GM19397 (cell line): ENCODE data around the gene CHERP.

Experiments used
- ATAC-seq: cut with Tn5 transposase; IDR thresholded peaks from one replicate; pipeline ENCODE4 v1.9.1; 2021; ENCODE audit warnings: mild to moderate bottlenecking, moderate library complexity; ENCODE audit not compliant: unreplicated experiment

The CHERP gene

GRCh38 chr19:16542045-16542909, at the start of gene CHERP:
Gene CHERP, minus strand, starts transcription at chr19:16542437. Its CDS starts 59 bp downstream, at chr19:16542378.
- ATAC-seq = peak; percentile 81

- no peak for ATAC-seq
These were observed 48.9 kb upstream of the CHERP start for GRCh38 chr19:16590876-16591802.

- ATAC-seq = no peak
These were observed 47.7 kb upstream of the CHERP start for GRCh38 chr19:16589917-16590316.

GRCh38 chr19:16588824-16589577, 46.8 kb upstream of the CHERP start:
- ATAC-seq = peak; percentile 5

- peak; percentile 40 for ATAC-seq
These were observed 45.9 kb upstream of the CHERP start for GRCh38 chr19:16587833-16588823.

GRCh38 chr19:16586991-16587832, 45.0 kb upstream of the CHERP start:
- ATAC-seq = no peak

GRCh38 chr19:16586477-16586871, 44.2 kb upstream of the CHERP start:
- no peak for ATAC-seq

- ATAC-seq = peak; percentile 31
These were observed 43.7 kb upstream of the CHERP start for GRCh38 chr19:16585808-16586476.

GRCh38 chr19:16585094-16585801, 43.0 kb upstream of the CHERP start:
- no peak for ATAC-seq

GRCh38 chr19:16584248-16585093, 42.2 kb upstream of the CHERP start:
- peak; percentile 44 for ATAC-seq

- ATAC-seq = no peak
These were observed 40.4 kb upstream of the CHERP start for GRCh38 chr19:16582486-16583261.

GRCh38 chr19:16581971-16582343, 39.7 kb upstream of the CHERP start:
- no peak for ATAC-seq

GRCh38 chr19:16581145-16581970, 39.1 kb upstream of the CHERP start:
- ATAC-seq = no peak

GRCh38 chr19:16579381-16579780, 37.1 kb upstream of the CHERP start:
- ATAC-seq = no peak

- no peak for ATAC-seq
These were observed 35.3 kb upstream of the CHERP start for GRCh38 chr19:16577531-16577985.
